Upper lobe of right lung (tissue), 1 donor: Measurements from ENCODE around the gene KCNIP1. TPM values are rescaled to one million over a fixed set of nuclear protein-coding genes. Genes with fewer than 3 reads are reported as not detected.

Experiments used
- ATAC-seq: fragments of 200-7000 bp; cut with Tn5 transposase; one replicate; pipeline ENCODE4 v1.9.1; 2020; ENCODE audit warnings: mild to moderate bottlenecking, moderate library complexity
- DNase-seq: peaks from one replicate; pipeline ENCODE4 v3.0.0-alpha.2; 2020
- H3K27ac ChIP-seq: fragments of 200-600 bp; one replicate; pipeline ENCODE4 v1.8.0; 2022
- H3K27me3 ChIP-seq: fragments of 200-600 bp; one replicate; pipeline ENCODE4 v1.8.0; 2022; ENCODE audit warnings: mild to moderate bottlenecking
- H3K36me3 ChIP-seq: fragments of 200-600 bp; one replicate; pipeline ENCODE4 v1.8.0; 2022
- H3K4me1 ChIP-seq: fragments of 200-600 bp; one replicate; pipeline ENCODE4 v1.8.0; 2022
- H3K4me3 ChIP-seq: fragments of 200-600 bp; one replicate; pipeline ENCODE4 v1.8.0; 2022; ENCODE audit warnings: mild to moderate bottlenecking
- H3K9me3 ChIP-seq: fragments of 200-600 bp; one replicate; pipeline ENCODE4 v1.8.0; 2022
- intact Hi-C: fragments of 100-400 bp; cut with DNase I; formaldehyde crosslinking; loops from one replicate; pipeline ENCODE4 v1.11.0; 2022
- total RNA-seq: library from RNA; stranded (reverse); fragmentation: NEBNext Ultra II Directional; extraction: Animal tissue kit (Norgen Biotek cat#: 25700); gene quantifications from one replicate; pipeline ENCODE4 v1.2.1, GENCODE V29; 2021
- TF ChIP-seq, protein P1 (sequence below): fragments of 200-600 bp; IDR thresholded peaks from one replicate; pipeline ENCODE4 v1.8.0; 2022; ENCODE audit warnings: antibody characterized with exemption
- donor health status: DM: no; HTN: yes; CAD: no; lungs with severe emphysema.

Gene KCNIP1
- total RNA-seq, 1 donor from 2014 or later, result 2.7 TPM

DNA sequence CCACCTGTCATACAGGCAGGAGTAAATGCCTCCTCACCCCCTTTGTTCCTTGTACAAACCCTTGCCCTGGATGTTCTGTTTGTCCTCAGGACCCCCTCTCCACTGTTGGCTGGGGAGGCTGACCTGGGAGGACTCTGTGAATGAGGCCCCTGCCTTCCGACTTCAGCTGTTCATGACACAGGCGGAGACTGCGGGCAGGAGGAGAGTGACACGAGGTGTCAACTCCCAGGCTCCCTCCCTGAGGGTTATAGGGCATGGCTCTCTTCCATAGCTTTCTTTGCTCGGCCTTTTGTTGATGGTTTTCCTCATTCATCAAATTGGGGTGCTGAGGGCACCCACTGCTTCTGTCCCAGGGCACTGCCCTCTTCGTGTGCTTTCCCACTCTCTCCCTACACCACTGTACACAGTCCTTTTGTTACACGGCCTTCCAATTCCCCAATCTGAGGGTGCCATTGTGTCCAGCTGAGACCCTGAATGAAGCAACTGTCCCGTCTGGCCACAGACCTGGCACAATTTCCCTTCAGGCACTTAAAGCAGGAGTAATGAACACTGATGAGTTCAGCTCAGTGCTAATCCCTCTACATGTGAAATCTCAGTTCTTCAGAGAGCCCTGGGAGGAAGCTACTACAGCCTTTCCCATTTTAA lies 33.8 kb downstream of the KCNIP1 start:
- no peak overlapping the region for H3K4me3 ChIP-seq
- DNase-seq (no peak), ATAC-seq (no peak)
- H3K27me3 ChIP-seq, result no peaks in the 10 kb centered on the region
- H3K4me1 ChIP-seq, result no peaks in the 10 kb centered on the region
- no peaks in the 10 kb centered on the region for H3K9me3 ChIP-seq
- H3K27ac ChIP-seq, result no peak overlapping the region
- TF ChIP-seq, protein P1, sequence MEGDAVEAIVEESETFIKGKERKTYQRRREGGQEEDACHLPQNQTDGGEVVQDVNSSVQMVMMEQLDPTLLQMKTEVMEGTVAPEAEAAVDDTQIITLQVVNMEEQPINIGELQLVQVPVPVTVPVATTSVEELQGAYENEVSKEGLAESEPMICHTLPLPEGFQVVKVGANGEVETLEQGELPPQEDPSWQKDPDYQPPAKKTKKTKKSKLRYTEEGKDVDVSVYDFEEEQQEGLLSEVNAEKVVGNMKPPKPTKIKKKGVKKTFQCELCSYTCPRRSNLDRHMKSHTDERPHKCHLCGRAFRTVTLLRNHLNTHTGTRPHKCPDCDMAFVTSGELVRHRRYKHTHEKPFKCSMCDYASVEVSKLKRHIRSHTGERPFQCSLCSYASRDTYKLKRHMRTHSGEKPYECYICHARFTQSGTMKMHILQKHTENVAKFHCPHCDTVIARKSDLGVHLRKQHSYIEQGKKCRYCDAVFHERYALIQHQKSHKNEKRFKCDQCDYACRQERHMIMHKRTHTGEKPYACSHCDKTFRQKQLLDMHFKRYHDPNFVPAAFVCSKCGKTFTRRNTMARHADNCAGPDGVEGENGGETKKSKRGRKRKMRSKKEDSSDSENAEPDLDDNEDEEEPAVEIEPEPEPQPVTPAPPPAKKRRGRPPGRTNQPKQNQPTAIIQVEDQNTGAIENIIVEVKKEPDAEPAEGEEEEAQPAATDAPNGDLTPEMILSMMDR, result no peak
- H3K36me3 ChIP-seq, result no peaks in the 10 kb centered on the region
- intact Hi-C loops, result no loop called here

DNA sequence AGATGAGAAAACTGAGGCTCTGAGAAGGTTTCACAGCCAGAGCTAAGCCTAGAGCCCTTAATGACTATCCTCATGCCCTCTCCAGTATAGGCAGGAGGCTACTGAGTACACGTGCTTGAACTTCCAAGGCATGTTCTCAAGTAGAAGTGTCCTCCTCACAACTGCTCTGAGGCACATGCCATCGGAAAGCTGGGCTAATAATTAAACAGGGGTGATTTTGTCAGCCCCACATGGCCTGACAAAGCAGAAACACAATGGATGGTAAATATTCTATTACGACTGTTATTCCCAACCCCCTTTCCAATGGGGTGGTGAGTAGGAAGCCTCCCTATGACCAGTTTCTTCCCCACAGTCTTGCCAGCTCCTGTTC lies 34.3 kb downstream of the KCNIP1 start:
- ATAC-seq (peak; percentile 43), DNase-seq (no peak)
- Histone ChIP-seq H3K36me3 (no peaks in the 10 kb centered on the region), H3K4me3 (no peak overlapping the region), H3K4me1 (no peaks in the 10 kb centered on the region), H3K27me3 (no peaks in the 10 kb centered on the region), H3K9me3 (no peaks in the 10 kb centered on the region), H3K27ac (no peak overlapping the region)
- TF ChIP-seq, protein P1, result no peak
- intact Hi-C loops, result no loop called here

DNA sequence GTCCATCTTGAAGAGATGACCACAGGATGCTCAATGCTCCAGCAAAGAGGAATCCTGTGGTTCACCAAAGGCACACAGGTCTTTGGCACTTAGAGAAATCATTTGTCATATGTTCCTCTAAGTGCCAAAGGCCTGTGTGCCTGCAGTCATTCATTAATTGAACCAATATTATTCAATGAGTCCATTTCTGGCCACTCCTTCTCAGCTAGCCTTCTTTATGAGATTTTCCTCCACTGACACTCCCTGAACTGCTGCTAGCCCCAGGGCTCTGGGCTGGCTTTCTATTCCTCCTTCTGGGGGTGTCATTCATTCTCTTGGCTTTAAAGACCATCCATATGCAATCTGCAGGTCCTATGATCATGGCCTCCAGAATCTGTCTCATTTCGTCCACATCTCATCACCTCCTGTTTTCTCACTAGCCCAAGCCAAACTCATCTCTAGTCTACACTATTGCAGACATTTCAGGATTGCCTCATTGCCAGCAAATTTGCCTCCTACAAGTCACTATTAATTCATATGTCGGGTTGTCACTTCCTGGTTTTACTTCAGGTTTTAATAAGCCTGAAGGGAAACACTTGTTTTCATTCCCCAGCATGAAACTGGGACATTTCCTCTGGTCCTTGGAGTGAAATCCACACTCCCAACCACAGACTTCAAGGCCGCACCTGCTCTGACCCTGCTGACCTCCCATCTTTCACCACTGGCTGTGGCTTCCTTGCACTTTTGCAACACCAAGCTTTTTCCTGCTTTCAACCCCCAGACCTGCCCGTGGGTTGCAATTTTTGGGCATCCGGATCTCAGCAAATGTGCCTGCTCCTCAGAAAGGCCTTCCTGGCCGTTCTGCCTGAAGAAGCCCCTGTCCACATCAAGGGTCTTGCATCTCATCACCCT lies 35.1 kb downstream of the KCNIP1 start:
- no peak overlapping the region for H3K4me3 ChIP-seq
- DNase-seq (no peak), ATAC-seq (peak; percentile 57)
- TF ChIP-seq, protein P1, result no peak
- no peaks in the 10 kb centered on the region for H3K36me3 ChIP-seq
- H3K9me3 ChIP-seq, result no peaks in the 10 kb centered on the region
- intact Hi-C loops, result no loop called here
- no peaks in the 10 kb centered on the region for H3K4me1 ChIP-seq
- H3K27ac ChIP-seq, result no peak overlapping the region
- H3K27me3 ChIP-seq, result no peaks in the 10 kb centered on the region

DNA sequence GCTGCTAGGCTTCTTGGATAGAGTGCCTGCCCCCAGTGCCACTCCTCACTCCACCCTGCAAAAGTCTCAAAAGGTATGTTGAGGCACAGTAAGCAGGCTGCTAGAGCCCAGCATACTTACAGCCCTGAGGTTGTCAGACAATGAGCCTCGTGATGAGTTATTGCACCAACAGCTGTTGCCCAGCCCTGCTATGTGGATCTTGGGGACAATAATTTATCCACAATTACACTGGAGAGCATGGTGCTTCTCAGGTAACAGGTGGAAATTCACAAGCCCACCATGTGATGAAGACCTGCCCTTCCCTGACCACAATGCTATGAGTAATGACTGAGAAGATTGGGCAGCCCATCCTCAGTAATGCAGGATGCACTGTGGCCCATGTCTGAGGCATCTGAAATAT lies 36.5 kb downstream of the KCNIP1 start:
- ATAC-seq, result no peak
- Histone ChIP-seq H3K36me3 (no peaks in the 10 kb centered on the region), H3K27ac (no peak overlapping the region), H3K4me3 (no peak overlapping the region), H3K4me1 (no peaks in the 10 kb centered on the region), H3K27me3 (no peaks in the 10 kb centered on the region), H3K9me3 (no peaks in the 10 kb centered on the region)
- TF ChIP-seq, protein P1, result no peak
- DNase-seq, result no peak
- intact Hi-C loops, result no loop called here

DNA sequence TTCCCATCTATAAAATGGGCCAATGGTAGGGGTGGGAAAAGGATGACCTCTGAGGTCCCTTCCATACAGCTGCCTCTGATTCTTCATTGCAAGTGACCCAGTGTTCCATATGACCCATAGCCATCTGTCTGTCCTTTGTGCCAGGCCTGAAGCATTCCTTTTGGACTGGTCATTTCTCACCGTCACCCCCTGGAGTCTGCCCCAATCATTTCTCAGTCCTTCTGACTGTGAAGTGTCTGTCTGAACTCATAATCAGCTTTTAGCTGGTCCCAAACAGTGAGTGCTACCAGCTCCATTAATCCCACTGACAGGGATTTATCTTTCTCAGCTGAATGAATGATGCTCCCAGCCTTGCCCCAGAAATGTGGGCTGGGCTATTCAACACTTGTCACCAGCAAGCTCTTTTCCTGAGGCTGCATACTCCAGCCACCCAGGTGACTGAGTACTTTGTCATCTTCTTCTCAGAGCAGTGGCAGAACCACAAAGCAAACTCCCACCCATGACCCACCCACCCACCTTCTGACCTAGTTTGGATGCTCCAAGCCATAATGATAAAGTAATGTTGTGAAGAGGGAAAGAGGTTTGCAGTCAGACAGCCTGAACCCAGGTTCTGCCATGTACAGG lies 37.4 kb downstream of the KCNIP1 start:
- intact Hi-C loops, result no loop called here
- TF ChIP-seq, protein P1, result no peak
- Histone ChIP-seq H3K27me3 (no peaks in the 10 kb centered on the region), H3K9me3 (no peaks in the 10 kb centered on the region), H3K4me1 (no peaks in the 10 kb centered on the region), H3K4me3 (no peak overlapping the region), H3K27ac (no peak overlapping the region), H3K36me3 (no peaks in the 10 kb centered on the region)
- no peak for ATAC-seq
- DNase-seq, result no peak
